ENCODE data around the gene TNFRSF21. TPM values are rescaled to one million over a fixed set of nuclear protein-coding genes. Genes with fewer than 3 reads are reported as not detected.
A peak's percentile ranks its signal among the peaks of the same experiment; 100 is the strongest.

The TNFRSF21 gene
- total and polyA plus RNA-seq, 2 of the 8 experiments (the other 6 are each of a cell fraction or from before 2014, with no cell fraction given), result 16.4 to 52.7 TPM

DNA sequence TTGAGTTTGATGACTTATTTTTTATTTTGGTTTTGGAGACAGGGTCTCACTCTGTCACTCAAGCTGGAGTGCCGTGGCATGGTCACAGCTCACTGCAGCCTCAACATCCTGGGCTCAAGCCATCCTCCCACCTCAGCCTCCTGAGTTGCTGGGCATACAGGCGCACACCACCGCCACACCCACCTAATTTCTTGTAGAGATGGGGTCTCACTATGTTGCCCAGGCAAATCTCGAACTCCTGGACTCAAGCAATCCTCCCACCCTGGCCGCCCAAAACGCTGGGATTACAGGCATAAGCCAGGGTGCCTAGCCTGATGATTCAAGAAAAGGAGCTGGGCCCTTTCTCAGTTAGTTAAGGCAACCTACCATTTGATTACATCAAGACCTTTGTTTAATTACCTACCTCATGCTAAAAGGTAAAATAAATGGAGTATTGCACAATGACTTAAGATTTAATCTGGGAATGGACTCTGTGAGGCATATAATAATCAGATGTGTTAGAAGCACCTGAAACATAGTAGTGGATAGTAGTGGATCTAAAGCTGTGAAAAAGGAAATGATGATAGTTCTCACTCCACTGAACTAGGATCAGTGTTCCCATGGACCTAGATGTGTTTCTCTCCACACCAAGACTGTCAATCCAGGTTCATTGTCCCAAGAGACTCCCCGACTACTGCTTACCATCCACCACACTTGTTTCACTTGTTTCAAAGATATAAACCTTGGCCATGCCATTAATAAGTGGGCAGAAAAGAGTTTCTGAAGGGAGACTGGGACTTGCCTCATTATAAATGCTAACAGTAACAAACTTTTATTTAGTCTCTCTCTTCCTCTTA is 2.1 kb downstream of the TNFRSF21 start (continued):
- TF ChIP-seq, protein P1, sequence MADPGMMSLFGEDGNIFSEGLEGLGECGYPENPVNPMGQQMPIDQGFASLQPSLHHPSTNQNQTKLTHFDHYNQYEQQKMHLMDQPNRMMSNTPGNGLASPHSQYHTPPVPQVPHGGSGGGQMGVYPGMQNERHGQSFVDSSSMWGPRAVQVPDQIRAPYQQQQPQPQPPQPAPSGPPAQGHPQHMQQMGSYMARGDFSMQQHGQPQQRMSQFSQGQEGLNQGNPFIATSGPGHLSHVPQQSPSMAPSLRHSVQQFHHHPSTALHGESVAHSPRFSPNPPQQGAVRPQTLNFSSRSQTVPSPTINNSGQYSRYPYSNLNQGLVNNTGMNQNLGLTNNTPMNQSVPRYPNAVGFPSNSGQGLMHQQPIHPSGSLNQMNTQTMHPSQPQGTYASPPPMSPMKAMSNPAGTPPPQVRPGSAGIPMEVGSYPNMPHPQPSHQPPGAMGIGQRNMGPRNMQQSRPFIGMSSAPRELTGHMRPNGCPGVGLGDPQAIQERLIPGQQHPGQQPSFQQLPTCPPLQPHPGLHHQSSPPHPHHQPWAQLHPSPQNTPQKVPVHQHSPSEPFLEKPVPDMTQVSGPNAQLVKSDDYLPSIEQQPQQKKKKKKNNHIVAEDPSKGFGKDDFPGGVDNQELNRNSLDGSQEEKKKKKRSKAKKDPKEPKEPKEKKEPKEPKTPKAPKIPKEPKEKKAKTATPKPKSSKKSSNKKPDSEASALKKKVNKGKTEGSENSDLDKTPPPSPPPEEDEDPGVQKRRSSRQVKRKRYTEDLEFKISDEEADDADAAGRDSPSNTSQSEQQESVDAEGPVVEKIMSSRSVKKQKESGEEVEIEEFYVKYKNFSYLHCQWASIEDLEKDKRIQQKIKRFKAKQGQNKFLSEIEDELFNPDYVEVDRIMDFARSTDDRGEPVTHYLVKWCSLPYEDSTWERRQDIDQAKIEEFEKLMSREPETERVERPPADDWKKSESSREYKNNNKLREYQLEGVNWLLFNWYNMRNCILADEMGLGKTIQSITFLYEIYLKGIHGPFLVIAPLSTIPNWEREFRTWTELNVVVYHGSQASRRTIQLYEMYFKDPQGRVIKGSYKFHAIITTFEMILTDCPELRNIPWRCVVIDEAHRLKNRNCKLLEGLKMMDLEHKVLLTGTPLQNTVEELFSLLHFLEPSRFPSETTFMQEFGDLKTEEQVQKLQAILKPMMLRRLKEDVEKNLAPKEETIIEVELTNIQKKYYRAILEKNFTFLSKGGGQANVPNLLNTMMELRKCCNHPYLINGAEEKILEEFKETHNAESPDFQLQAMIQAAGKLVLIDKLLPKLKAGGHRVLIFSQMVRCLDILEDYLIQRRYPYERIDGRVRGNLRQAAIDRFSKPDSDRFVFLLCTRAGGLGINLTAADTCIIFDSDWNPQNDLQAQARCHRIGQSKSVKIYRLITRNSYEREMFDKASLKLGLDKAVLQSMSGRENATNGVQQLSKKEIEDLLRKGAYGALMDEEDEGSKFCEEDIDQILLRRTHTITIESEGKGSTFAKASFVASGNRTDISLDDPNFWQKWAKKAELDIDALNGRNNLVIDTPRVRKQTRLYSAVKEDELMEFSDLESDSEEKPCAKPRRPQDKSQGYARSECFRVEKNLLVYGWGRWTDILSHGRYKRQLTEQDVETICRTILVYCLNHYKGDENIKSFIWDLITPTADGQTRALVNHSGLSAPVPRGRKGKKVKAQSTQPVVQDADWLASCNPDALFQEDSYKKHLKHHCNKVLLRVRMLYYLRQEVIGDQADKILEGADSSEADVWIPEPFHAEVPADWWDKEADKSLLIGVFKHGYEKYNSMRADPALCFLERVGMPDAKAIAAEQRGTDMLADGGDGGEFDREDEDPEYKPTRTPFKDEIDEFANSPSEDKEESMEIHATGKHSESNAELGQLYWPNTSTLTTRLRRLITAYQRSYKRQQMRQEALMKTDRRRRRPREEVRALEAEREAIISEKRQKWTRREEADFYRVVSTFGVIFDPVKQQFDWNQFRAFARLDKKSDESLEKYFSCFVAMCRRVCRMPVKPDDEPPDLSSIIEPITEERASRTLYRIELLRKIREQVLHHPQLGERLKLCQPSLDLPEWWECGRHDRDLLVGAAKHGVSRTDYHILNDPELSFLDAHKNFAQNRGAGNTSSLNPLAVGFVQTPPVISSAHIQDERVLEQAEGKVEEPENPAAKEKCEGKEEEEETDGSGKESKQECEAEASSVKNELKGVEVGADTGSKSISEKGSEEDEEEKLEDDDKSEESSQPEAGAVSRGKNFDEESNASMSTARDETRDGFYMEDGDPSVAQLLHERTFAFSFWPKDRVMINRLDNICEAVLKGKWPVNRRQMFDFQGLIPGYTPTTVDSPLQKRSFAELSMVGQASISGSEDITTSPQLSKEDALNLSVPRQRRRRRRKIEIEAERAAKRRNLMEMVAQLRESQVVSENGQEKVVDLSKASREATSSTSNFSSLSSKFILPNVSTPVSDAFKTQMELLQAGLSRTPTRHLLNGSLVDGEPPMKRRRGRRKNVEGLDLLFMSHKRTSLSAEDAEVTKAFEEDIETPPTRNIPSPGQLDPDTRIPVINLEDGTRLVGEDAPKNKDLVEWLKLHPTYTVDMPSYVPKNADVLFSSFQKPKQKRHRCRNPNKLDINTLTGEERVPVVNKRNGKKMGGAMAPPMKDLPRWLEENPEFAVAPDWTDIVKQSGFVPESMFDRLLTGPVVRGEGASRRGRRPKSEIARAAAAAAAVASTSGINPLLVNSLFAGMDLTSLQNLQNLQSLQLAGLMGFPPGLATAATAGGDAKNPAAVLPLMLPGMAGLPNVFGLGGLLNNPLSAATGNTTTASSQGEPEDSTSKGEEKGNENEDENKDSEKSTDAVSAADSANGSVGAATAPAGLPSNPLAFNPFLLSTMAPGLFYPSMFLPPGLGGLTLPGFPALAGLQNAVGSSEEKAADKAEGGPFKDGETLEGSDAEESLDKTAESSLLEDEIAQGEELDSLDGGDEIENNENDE (IDR thresholded peaks at IDR 0.05; ENCODE audit: insufficient replicate concordance, low read length), result no peak
- TF ChIP-seq KDM1A (IDR thresholded peaks at IDR 0.05; ENCODE audit: borderline replicate concordance, low read length), result 0 out of 2 replicates have a peak, but pooled peaks have one; percentile 18
